Stimulated activated CD8-positive, alpha-beta memory T cell treated with anti-CD3 and anti-CD28 coated beads, Interleukin-4, amount 100 ng/mL, for 1 hour (primary cell): Measurements from ENCODE around the gene UNC93A.
"Not testable (repeated sequence)": the region's sequence is repeated elsewhere in the genome, so short reads cannot be mapped to it uniquely, and the experiment has no call there.

Experiments used
- DNase-seq, 2 donors: peaks; one replicate each; pipeline ENCODE4 v3.0.0-alpha.2; 2020; ENCODE audit warnings: low read depth in 2 of 2, low spot score in 1 of 2

Gene UNC93A

GRCh38 chr6:167309355-167310192 is 18.5 kb downstream of the UNC93A start:
- not testable (repeated sequence) for DNase-seq

- no peak for DNase-seq
Observed at GRCh38 chr6:167311286-167311685, 20.2 kb downstream of the UNC93A start.

GRCh38 chr6:167311691-167312090 is 20.6 kb downstream of the UNC93A start:
- DNase-seq, result not testable (repeated sequence)

GRCh38 chr6:167314180-167314821 is 23.2 kb downstream of the UNC93A start:
- no peak for DNase-seq

DNA sequence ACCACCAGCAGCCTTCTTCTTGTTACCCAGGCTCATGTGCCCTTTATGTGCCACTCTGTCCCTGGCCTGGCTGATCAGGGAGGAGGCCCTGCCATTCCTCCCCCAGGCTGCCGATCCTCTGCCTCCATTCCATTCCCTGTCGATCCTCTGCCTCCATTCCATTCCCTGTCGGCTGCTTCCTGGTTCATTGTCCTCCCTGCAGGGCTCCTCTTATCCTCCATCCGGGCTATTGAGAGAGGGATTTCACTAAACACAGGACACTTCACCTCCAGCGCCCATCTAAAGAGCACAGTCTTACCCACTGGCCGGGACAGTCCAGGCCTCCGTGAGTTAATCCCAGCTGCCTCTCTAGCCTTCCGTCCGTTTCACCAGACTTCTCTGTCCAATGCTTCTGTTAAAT is 26.1 kb downstream of the UNC93A start:
- DNase-seq, result no peak

- DNase-seq, result not testable (repeated sequence)
Observed at GRCh38 chr6:167318354-167318753, 27.2 kb downstream of the UNC93A start.

DNA sequence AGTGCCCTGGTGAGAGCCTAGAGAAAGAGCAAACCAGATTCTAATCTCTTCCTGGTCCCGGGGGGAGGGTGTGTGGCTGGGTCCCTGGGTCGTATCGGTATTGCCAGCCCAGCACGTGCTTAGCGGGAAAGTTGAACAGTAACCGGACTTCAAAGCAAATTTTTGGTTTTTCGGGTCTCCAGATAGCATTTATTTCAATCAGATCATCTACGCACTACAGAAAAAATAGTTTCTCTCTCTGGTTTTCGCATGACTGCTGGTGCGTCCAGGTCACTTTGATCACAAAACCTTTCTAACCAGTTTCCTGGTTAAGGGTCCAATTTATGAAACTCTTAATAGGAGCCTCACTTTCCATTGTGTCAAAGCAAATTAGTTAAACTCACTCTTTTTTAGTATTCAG is 27.7 kb downstream of the UNC93A start:
- DNase-seq, result not testable (repeated sequence)

- DNase-seq, result not testable (repeated sequence)
Observed at GRCh38 chr6:167319856-167320753, 29.0 kb downstream of the UNC93A start.

GRCh38 chr6:167320754-167321056 is 29.6 kb downstream of the UNC93A start:
- not testable (repeated sequence) for DNase-seq

DNA sequence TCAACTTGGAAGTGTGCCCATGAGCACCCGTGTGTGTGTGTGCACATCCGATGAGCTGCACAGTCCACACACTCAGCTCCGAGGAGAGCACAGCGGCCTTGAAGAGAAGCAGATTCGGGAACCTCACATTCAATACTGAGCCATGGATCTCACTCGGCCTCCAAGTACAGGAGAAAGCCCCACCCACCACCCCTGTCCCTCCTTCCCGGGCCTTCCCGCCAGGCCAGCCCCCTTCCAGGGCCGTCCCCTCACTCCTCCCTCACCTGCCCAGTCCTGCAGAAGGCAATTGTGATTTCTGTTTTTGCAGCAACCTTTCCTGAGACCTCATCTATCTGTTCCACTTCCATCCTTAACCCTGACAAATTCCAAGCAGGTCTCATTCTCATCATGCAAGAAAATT is 30.1 kb downstream of the UNC93A start:
- DNase-seq, result not testable (repeated sequence)

GRCh38 chr6:167323111-167323510 is 32.0 kb downstream of the UNC93A start:
- DNase-seq, result no peak

GRCh38 chr6:167324111-167324510 is 33.0 kb downstream of the UNC93A start:
- DNase-seq, result no peak

DNA sequence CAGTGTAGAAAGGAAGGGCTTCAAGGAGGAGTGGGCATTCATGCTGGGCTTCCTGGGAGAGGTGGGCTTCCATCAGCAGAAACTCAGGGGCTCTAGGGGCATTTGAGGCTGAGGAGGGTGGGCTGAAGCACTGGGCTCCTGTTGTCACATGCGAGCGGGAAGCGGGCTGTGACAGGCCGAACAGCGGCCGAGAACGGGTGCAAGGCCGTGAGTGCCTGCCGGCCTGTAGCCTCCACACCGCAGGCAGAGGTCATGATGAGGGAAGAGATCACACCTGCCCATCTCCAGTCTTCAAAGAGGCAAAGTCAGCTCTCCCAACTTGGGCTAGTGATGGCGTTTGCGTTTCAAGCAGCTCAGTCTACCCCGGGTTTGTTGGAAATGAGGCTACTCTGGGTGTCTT is 34.7 kb downstream of the UNC93A start:
- DNase-seq, result no peak

- DNase-seq, result no peak
Observed at GRCh38 chr6:167327391-167327790, 36.3 kb downstream of the UNC93A start.

DNA sequence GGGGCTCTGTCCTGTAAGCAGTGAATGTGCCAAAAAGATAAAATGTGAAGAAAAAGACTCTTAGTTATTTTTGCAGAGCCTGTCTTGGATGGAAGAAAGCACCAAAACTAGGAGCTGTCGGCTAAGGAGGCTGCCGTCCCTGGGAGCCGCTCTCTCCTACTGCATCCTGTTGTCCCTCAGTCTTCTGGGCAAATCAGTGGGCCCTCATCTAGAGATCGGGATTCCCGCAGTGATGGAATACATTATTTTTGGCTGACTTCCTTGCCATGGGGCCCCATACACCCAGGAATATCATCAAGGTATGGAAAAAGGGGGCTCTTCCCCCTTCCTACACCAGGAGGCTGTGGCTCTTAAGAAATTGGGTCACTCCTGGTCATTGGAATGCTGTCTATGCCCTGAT is 37.0 kb downstream of the UNC93A start:
- DNase-seq, result no peak

DNA sequence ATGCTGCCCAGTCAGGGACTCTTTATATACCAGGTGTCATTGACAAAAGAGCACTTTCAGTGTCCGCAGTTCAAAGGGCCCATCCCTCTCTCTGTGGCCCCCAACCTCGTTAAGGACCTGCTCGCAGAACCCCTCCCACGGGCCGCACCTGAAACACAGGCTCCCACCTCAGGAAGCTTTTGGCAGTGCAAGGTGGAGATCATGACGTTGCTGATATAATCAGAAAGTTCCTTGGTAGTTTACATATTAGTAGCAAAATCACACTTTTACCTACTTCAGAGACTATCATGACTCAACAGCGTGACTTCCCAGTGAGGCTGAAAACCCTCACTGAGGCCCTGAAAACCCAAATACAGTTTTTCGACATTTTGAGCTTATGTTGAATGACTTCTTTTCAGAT is 37.9 kb downstream of the UNC93A start:
- DNase-seq, result no peak

DNA sequence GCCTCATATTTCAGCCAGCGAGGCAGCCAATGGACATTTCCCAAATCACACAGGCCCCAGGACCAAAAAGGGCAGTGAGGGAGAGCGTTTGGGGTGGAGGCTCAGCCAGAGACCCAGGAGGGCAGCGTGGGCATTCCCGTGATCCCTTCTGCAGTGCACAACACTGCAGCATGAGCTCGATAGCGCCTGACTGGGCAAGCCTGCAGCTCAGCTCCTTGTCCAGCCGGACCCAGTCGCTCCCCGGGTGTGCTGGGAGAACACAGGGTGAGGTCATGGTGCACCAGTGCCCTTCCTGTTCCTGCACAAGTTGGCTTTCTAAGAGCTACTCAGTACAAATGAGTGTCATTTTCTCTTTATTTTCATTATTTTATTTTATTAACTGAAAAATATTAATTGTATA is 39.6 kb downstream of the UNC93A start:
- DNase-seq, result no peak

DNA sequence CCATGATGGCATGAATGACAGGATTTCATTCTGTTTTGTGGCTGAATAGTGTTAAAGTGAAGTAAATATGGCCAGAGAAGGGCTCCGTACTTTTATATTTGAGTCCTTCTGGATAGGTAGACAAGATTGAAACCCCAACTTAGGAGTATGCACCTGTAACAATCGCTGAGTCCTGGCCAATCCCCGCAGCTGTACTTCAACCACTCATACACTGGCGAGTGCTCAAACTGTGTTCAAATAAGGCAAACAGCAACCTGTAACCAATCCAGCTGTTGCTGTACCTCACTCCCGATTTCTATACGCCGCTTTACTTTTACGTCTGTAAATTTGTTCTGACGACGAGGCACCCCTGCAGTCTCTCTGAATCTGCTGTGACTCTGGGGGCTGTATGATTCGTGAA is 40.5 kb downstream of the UNC93A start:
- DNase-seq, result no peak

DNA sequence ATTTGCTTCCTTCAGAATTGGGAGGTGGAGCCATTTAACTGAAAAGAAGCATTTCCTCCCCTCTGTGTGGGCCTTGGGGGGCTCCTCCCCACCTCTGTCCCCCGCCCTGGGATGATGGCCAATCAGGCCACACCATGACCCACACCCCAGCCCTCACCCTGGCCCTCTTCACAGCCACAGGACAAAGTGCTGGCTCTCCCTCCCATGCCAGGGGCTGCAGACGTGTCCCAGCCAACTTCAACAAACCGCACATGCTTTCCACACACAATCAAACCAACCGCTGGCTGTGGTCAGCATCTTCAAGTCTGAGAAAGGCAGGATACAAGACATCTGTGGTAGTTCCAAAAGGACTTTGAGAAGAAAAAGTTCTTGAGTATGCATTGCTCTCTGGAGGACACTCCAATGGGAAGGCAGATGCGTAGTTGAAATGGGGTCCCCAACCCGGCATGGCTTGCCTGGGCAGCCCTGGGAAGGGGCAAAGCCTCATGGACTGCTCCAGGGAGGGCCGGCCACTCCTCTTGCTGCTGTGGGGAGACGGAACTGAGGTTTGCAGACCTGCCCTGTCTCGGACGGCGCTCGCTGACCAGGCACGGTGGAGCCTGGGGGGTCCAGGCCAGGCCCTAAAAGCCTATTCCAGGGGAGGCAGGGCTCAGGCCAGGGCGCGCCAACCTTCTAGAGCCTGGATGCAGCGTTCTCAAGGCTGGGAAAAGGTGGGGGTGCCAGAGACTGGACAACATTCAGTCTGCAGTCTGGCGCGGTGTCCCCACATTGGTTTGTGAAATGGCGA is 45.9 kb downstream of the UNC93A start:
- DNase-seq, result no peak

GRCh38 chr6:167337675-167338449 is 46.7 kb downstream of the UNC93A start:
- no peak for DNase-seq
